Measurements from ENCODE around the gene SSH2. TPM values are rescaled to one million over a fixed set of nuclear protein-coding genes. Genes with fewer than 3 reads are reported as not detected.

Gene SSH2
- total and polyA plus RNA-seq, 9 of the 15 experiments (the other 6 are each of a cell fraction or from before 2014, with no cell fraction given): 3.9 to 16.1 (median 10.2) TPM

GRCh38 chr17:29589524-29590410 is 340.3 kb downstream of the SSH2 start, which contains the start of gene GIT1 (continued):
- TF ChIP-seq ZNF740 (CRISPR knock-in tag; IDR thresholded peaks at IDR 0.05) (no peak), ZNF740 (tag; IDR thresholded peaks at IDR 0.05) (no peak), E2F5 (CRISPR knock-in tag; IDR thresholded peaks at IDR 0.05) (no peak), HES1 (IDR thresholded peaks at IDR 0.05; ENCODE audit: low read depth) (no peak), XRCC3 (IDR thresholded peaks at IDR 0.05) (no peak), ZNF23 (CRISPR knock-in tag; IDR thresholded peaks at IDR 0.05) (no peak), MLLT1 (IDR thresholded peaks at IDR 0.05) (no peak), KDM5B (IDR thresholded peaks at IDR 0.05; ENCODE audit: insufficient replicate concordance, low read depth, low read length) (peak; percentile 35), E2F6 (IDR thresholded peaks at IDR 0.05; ENCODE audit: borderline replicate concordance in 1 of 2, extremely low read depth in 1 of 2, insufficient read depth in 1 of 2, insufficient read length in 1 of 2, low read depth in 1 of 2, low read length in 1 of 2, poor library complexity in 1 of 2, severe bottlenecking in 1 of 2) (peak in 1 of 2 experiments; percentile 72), BCOR (IDR thresholded peaks at IDR 0.05) (no peak), THRB (CRISPR knock-in tag; conservative IDR thresholded peaks at IDR 0.05) (no peak), CTCF (IDR thresholded peaks at IDR 0.05 in 2 of 3, conservative IDR thresholded peaks at IDR 0.05 in 1 of 3; ENCODE audit: insufficient read depth in 2 of 3, low read depth in 1 of 3, low read length in 3 of 3) (0 out of 6 replicates have a peak, but pooled peaks of 1 of the 3 experiments have one; percentile 10), CBX3 (IDR thresholded peaks at IDR 0.05; ENCODE audit: borderline replicate concordance in 1 of 2, low read length in 2 of 2) (no peak), EWSR1 (IDR thresholded peaks at IDR 0.05; ENCODE audit: borderline replicate concordance, low read depth, partially characterized antibody) (no peak), ZNF717 (CRISPR knock-in tag; IDR thresholded peaks at IDR 0.05) (no peak), ZKSCAN8 (CRISPR knock-in tag; IDR thresholded peaks at IDR 0.05) (no peak), ZEB2 (IDR thresholded peaks at IDR 0.05) (no peak), ATF7 (IDR thresholded peaks at IDR 0.05) (peak; percentile 39; the same call in 1 of the 2 replicates)
